IMR-90 (cell line): ENCODE results near the gene TEFM.

Source experiments
- BHLHE40 ChIP-seq: fragments of 150-350 bp; IDR thresholded peaks from 2 replicates; pipeline ENCODE4 v1.6.1; 2016; ENCODE audit warnings: mild to moderate bottlenecking, low read depth, low read length
- CEBPB ChIP-seq: IDR thresholded peaks from 2 replicates; pipeline ENCODE4 v1.6.1; 2012; ENCODE audit warnings: low read depth, low read length, improper control_type of control experiment
- CTCF ChIP-seq: conservative IDR thresholded peaks from 2 replicates; pipeline ENCODE4 v1.5.1; 2012; ENCODE audit warnings: mild to moderate bottlenecking, low read depth, low read length, improper control_type of control experiment
- MAFK ChIP-seq: IDR thresholded peaks from 2 replicates; pipeline ENCODE4 v1.6.1; 2012; ENCODE audit warnings: low read depth, low read length, improper control_type of control experiment
- MXI1 ChIP-seq: IDR thresholded peaks from 2 replicates; pipeline ENCODE4 v1.6.1; 2012; ENCODE audit warnings: low read depth, mild to moderate bottlenecking, low read length, moderate library complexity, borderline replicate concordance
- POLR2A ChIP-seq: IDR thresholded peaks from 2 replicates; pipeline ENCODE4 v1.6.1; 2012; ENCODE audit warnings: mild to moderate bottlenecking, low read depth, low read length
- RAD21 ChIP-seq: IDR thresholded peaks from 2 replicates; pipeline ENCODE4 v1.6.1; 2012; ENCODE audit warnings: low read length, improper control_type of control experiment
- RCOR1 ChIP-seq: IDR thresholded peaks from 2 replicates; pipeline ENCODE4 v1.6.1; 2012; ENCODE audit warnings: mild to moderate bottlenecking, low read length, improper control_type of control experiment; ENCODE audit not compliant: insufficient replicate concordance
- RFX5 ChIP-seq: IDR thresholded peaks from 2 replicates; pipeline ENCODE4 v1.8.0; 2012; ENCODE audit warnings: low read depth, mild to moderate bottlenecking, low read length, moderate library complexity
- USF2 ChIP-seq: fragments of 150-350 bp; IDR thresholded peaks from 2 replicates; pipeline ENCODE4 v1.6.1; 2017; ENCODE audit warnings: mild to moderate bottlenecking, antibody characterized with exemption, low read length, low read depth

- no peak for TF ChIP-seq RCOR1
- no peak for TF ChIP-seq POLR2A
- TF ChIP-seq CTCF = no peak
- TF ChIP-seq CEBPB = no peak
- no peak for TF ChIP-seq USF2
- no peak for TF ChIP-seq RFX5
- no peak for TF ChIP-seq MAFK
- no peak for TF ChIP-seq MXI1
- no peak for TF ChIP-seq RAD21
- TF ChIP-seq BHLHE40 = no peak
These were observed 27.9 kb upstream of the TEFM start for GRCh38 chr17:30933966-30934365.
